HCT116 (cell line): Measurements from ENCODE around the gene OSBPL10. TPM values are rescaled to one million over a fixed set of nuclear protein-coding genes. Genes with fewer than 3 reads are reported as not detected.

ENCODE experiments used
- ATAC-seq: fragments of 200-7000 bp; cut with Tn5 transposase; 2 replicates; pipeline ENCODE4 v1.9.1; 2020; ENCODE audit warnings: mild to moderate bottlenecking, moderate library complexity
- BruUV-seq: library from RNA; stranded (reverse); fragments of 400-500 nt; replicated peaks from 2 replicates; lab custom pipeline; 2021; lab: Mats Ljungman, UMichigan
- CTCF ChIA-PET: fragments of 300-600 bp; sonication (Branson Sonifier 250); formaldehyde crosslinking; loops from one replicate; lab custom pipeline; 2021; ENCODE audit warnings: antibody characterized with exemption; lab: Charles Lee
- POLR2A ChIA-PET: fragments of 300-600, 350-600 bp; sonication (Branson Sonifier 250); formaldehyde crosslinking; loops from one replicate; lab custom pipeline; 2021; ENCODE audit warnings: antibody characterized with exemption; lab: Charles Lee
- RAD21 ChIA-PET, 2 experiments: fragments of 300-600 bp; sonication (Branson Sonifier 250); formaldehyde crosslinking; loops; one replicate each; lab custom pipeline; 2023; ENCODE audit warnings: low total read pairs in 2 of 2; ENCODE audit not compliant: uncharacterized antibody in 2 of 2, unreplicated experiment in 2 of 2, low non-redundant PET in 1 of 2; lab: Charles Lee
- DNase-seq: peaks from one replicate; pipeline ENCODE4 v3.0.0-alpha.2; 2010; ENCODE audit warnings: low read depth, low spot score
- H2AFZ ChIP-seq: fragments of 200-600 bp; shearing (Covaris generic), sonication (generic); 2 replicates; pipeline ENCODE4 v1.6.1; 2017; ENCODE audit warnings: low read depth, mixed run types, mixed read lengths, antibody characterized with exemption, low read length; ENCODE audit not compliant: poor library complexity, severe bottlenecking
- H3K27ac ChIP-seq: 2 replicates; pipeline ENCODE4 v1.5.1; 2012; ENCODE audit warnings: low read depth, low read length
- H3K27me3 ChIP-seq: fragments of 200-600 bp; sonication (generic); 2 replicates; pipeline ENCODE4 v1.6.1; 2016; ENCODE audit warnings: mixed run types, low read length, mixed read lengths; ENCODE audit not compliant: insufficient read depth
- H3K36me3 ChIP-seq, 2 experiments: fragments of 200-500 bp in 1 of 2; fragments of 200-600 bp in 1 of 2; sonication (Bioruptor generic) in 1 of 2; sonication (generic) in 1 of 2; 2 replicates each; pipeline versions ENCODE4 v1.5.1 to v1.6.1; 2014 to 2016; ENCODE audit warnings: low read length in 2 of 2, inconsistent platforms in 1 of 2, mixed read lengths in 1 of 2, mixed run types in 1 of 2; ENCODE audit not compliant: insufficient read depth in 2 of 2, control insufficient read depth in 1 of 2
- H3K4me1 ChIP-seq, 2 experiments: fragments of 200-600 bp in 1 of 2; sonication (generic) in 1 of 2; 2 replicates each; pipeline versions ENCODE4 v1.5.1 to v1.6.1; 2012 to 2017; ENCODE audit warnings: low read length in 2 of 2, inconsistent platforms in 1 of 2, mild to moderate bottlenecking in 1 of 2, mixed read lengths in 1 of 2, mixed run types in 1 of 2, moderate library complexity in 1 of 2; ENCODE audit not compliant: insufficient read depth in 2 of 2, control insufficient read depth in 1 of 2
- H3K4me2 ChIP-seq: fragments of 200-600 bp; sonication (generic); 2 replicates; pipeline ENCODE4 v1.6.1; 2017; ENCODE audit warnings: mixed run types, low read length, mixed read lengths
- H3K4me3 ChIP-seq, 2 experiments: fragments of 200-600 bp in 1 of 2; sonication (generic) in 1 of 2; replicated peaks in 1 of 2; 2 replicates each; pipeline ENCODE4 v1.5.1; 2011 to 2016; ENCODE audit warnings: low read length in 2 of 2, control low read depth in 1 of 2, low read depth in 1 of 2, mild to moderate bottlenecking in 1 of 2, mixed read lengths in 1 of 2, mixed run types in 1 of 2
- H3K79me2 ChIP-seq: fragments of 200-600 bp; sonication (generic); 2 replicates; pipeline ENCODE4 v1.6.1; 2017; ENCODE audit warnings: mild to moderate bottlenecking, mixed run types, low read length, moderate library complexity, mixed read lengths; ENCODE audit not compliant: insufficient read depth
- H3K9ac ChIP-seq: fragments of 200-600 bp; sonication (generic); 2 replicates; pipeline ENCODE4 v1.6.1; 2016; ENCODE audit warnings: low read length, mixed read lengths
- H3K9me2 ChIP-seq: fragments of 200-600 bp; sonication (generic), shearing (Covaris generic); 2 replicates; pipeline ENCODE4 v1.6.1; 2017; ENCODE audit warnings: mixed run types, mild to moderate bottlenecking, moderate library complexity; ENCODE audit not compliant: insufficient read depth
- H3K9me3 ChIP-seq, 2 experiments: fragments of 200-500 bp in 1 of 2; fragments of 200-600 bp in 1 of 2; sonication (Bioruptor generic) in 1 of 2; sonication (generic) in 1 of 2; 2 replicates each; pipeline ENCODE4 v1.6.1; 2014 to 2017; ENCODE audit warnings: low read length in 2 of 2, mixed read lengths in 2 of 2, inconsistent platforms in 1 of 2, low read depth in 1 of 2, mild to moderate bottlenecking in 1 of 2, mixed run types in 1 of 2, moderate library complexity in 1 of 2; ENCODE audit not compliant: control insufficient read depth in 1 of 2, insufficient read depth in 1 of 2
- H4K20me1 ChIP-seq: fragments of 200-600 bp; sonication (generic), shearing (Covaris generic); 2 replicates; pipeline ENCODE4 v1.6.1; 2017; ENCODE audit warnings: mixed run types, mild to moderate bottlenecking, moderate library complexity; ENCODE audit not compliant: insufficient read depth
- ATF3 ChIP-seq: IDR thresholded peaks from 2 replicates; pipeline ENCODE4 v1.6.1; 2012
- CBX3 ChIP-seq: IDR thresholded peaks from 2 replicates; pipeline ENCODE4 v1.6.1; 2012; ENCODE audit warnings: low read depth
- CEBPB ChIP-seq: IDR thresholded peaks from 2 replicates; pipeline ENCODE4 v1.6.1; 2012; ENCODE audit warnings: low read depth
- CTCF ChIP-seq, 3 experiments: fragments of 200-600 bp in 1 of 3; sonication (generic) in 1 of 3; IDR thresholded peaks in 2 of 3; conservative IDR thresholded peaks in 1 of 3; 2 replicates each; pipeline ENCODE4 v1.5.1; 2012 to 2017; ENCODE audit warnings: low read depth in 2 of 3, low read length in 2 of 3, antibody characterized with exemption in 1 of 3, borderline replicate concordance in 1 of 3, control low read depth in 1 of 3, mild to moderate bottlenecking in 1 of 3, mixed read lengths in 1 of 3, mixed run types in 1 of 3, moderate library complexity in 1 of 3; ENCODE audit not compliant: insufficient read depth in 1 of 3
- EGR1 ChIP-seq: IDR thresholded peaks from 2 replicates; pipeline ENCODE4 v1.6.1; 2012; ENCODE audit warnings: low read depth
- EZH2 ChIP-seq: fragments of 200-600 bp; sonication (generic); IDR thresholded peaks from 2 replicates; pipeline ENCODE4 v1.6.1; 2017; ENCODE audit warnings: antibody characterized with exemption, mixed run types
- EZH2phosphoT487 ChIP-seq: fragments of 200-600 bp; IDR thresholded peaks from 2 replicates; pipeline ENCODE4 v1.6.1; 2018; ENCODE audit warnings: antibody characterized with exemption, borderline replicate concordance
- FOSL1 ChIP-seq: IDR thresholded peaks from 2 replicates; pipeline ENCODE4 v1.6.1; 2012; ENCODE audit warnings: low read depth
- JUND ChIP-seq: IDR thresholded peaks from 2 replicates; pipeline ENCODE4 v1.6.1; 2012
- MAX ChIP-seq: IDR thresholded peaks from 2 replicates; pipeline ENCODE4 v1.6.1; 2012
- POLR2A ChIP-seq: IDR thresholded peaks from 2 replicates; pipeline ENCODE4 v1.7.0; 2011; ENCODE audit warnings: borderline replicate concordance; ENCODE audit not compliant: insufficient read depth, insufficient read length; ENCODE audit errors: extremely low read depth
- POLR2AphosphoS5 ChIP-seq: IDR thresholded peaks from 2 replicates; pipeline ENCODE4 v1.6.1; 2011; ENCODE audit warnings: mild to moderate bottlenecking, low read depth, low read length, moderate library complexity
- RAD21 ChIP-seq: IDR thresholded peaks from 2 replicates; pipeline ENCODE4 v1.6.1; 2012; ENCODE audit warnings: low read depth, mild to moderate bottlenecking
- REST ChIP-seq: IDR thresholded peaks from 2 replicates; pipeline ENCODE4 v1.6.1; 2012; ENCODE audit warnings: low read depth
- SIN3A ChIP-seq: IDR thresholded peaks from 2 replicates; pipeline ENCODE4 v1.6.1; 2012; ENCODE audit warnings: low read depth
- SP1 ChIP-seq: IDR thresholded peaks from 2 replicates; pipeline ENCODE4 v1.6.1; 2012; ENCODE audit warnings: low read depth
- SRF ChIP-seq: IDR thresholded peaks from 2 replicates; pipeline ENCODE4 v1.6.1; 2012; ENCODE audit warnings: low read depth
- TCF7L2 ChIP-seq: IDR thresholded peaks from 2 replicates; pipeline ENCODE4 v1.7.0; 2011; ENCODE audit warnings: borderline replicate concordance, inconsistent platforms; ENCODE audit not compliant: insufficient read depth, insufficient read length; ENCODE audit errors: extremely low read depth
- ZBTB33 ChIP-seq: IDR thresholded peaks from 2 replicates; pipeline ENCODE4 v1.6.1; 2011; ENCODE audit warnings: mild to moderate bottlenecking, low read length, moderate library complexity; ENCODE audit not compliant: insufficient replicate concordance; ENCODE audit errors: extremely low read depth
- ZFX ChIP-seq: fragments of 450-650 bp; IDR thresholded peaks from 2 replicates; pipeline ENCODE4 v1.6.1; 2017
- ZNF274 ChIP-seq: fragments of 200-500 bp; sonication (Bioruptor generic); IDR thresholded peaks from 2 replicates; pipeline ENCODE4 v1.6.1; 2014; ENCODE audit warnings: mild to moderate bottlenecking, low read depth, low read length, inconsistent platforms
- intact Hi-C: fragments of 100-400 bp; cut with micrococcal nuclease; formaldehyde crosslinking; loops from 2 replicates; pipeline ENCODE4 v1.10.0; 2022
- total RNA-seq: library from RNA; stranded (reverse); gene quantifications from one replicate; pipeline ENCODE4 v1.2.1, GENCODE V29; 2021; ENCODE audit not compliant: unreplicated experiment

OSBPL10 gene
- total RNA-seq, 1 experiment from 2014 or later = 25.8 TPM

GRCh38 chr3:31695280-31696008 is 285.6 kb downstream of the OSBPL10 start:
- no peak overlapping the region for H2AFZ ChIP-seq
- H3K4me3 ChIP-seq = no peak overlapping the region
- ChIA-PET RAD21 (no interaction called here), POLR2A (no interaction called here), CTCF (no interaction called here)
- H3K79me2 ChIP-seq = no peaks in the 10 kb centered on the region
- BruUV-seq = no TSS peak
- no peaks in the 10 kb centered on the region for H3K36me3 ChIP-seq
- H4K20me1 ChIP-seq = no peaks in the 10 kb centered on the region
- H3K9me2 ChIP-seq = no peaks in the 10 kb centered on the region
- DNase-seq = no peak
- no peak overlapping the region for H3K27ac ChIP-seq
- peak; percentile 81 for ATAC-seq
- H3K4me2 ChIP-seq = no peak overlapping the region
- H3K9me3 ChIP-seq = no peaks in the 10 kb centered on the region
- H3K27me3 ChIP-seq = no peaks in the 10 kb centered on the region
- intact Hi-C loops = no loop called here
- H3K4me1 ChIP-seq = peaks cover 0 to 12% of the 10 kb centered on the region in 2 experiments; a peak in 2 of 4 replicates
- H3K9ac ChIP-seq = no peak overlapping the region
- no peak for TF ChIP-seq FOSL1
- TF ChIP-seq JUND = no peak
- TF ChIP-seq REST = no peak
- no peak for TF ChIP-seq ATF3
- peak; percentile 22; the same call in 1 of the 2 replicates for TF ChIP-seq RAD21
- TF ChIP-seq EZH2 = no peak
- TF ChIP-seq SIN3A = no peak
- no peak for TF ChIP-seq SP1
- TF ChIP-seq ZFX = no peak
- TF ChIP-seq TCF7L2 = peak; percentile 22
- TF ChIP-seq CEBPB = no peak
- TF ChIP-seq CBX3 = no peak
- no peak for TF ChIP-seq EZH2phosphoT487
- TF ChIP-seq CTCF (IDR thresholded peaks at IDR 0.05 in 2 of 3, conservative IDR thresholded peaks at IDR 0.05 in 1 of 3; ENCODE audit: borderline replicate concordance in 1 of 3, insufficient read depth in 1 of 3, low read depth in 2 of 3, low read length in 2 of 3) = peak in 2 of 3 experiments; percentile 53 to 54; a peak in 4 of 6 replicates
- no peak for TF ChIP-seq POLR2AphosphoS5
- TF ChIP-seq EGR1 = no peak
- no peak for TF ChIP-seq POLR2A
- no peak for TF ChIP-seq ZBTB33
- no peak for TF ChIP-seq ZNF274
- no peak for TF ChIP-seq MAX
- no peak for TF ChIP-seq SRF
